Skeletal muscle satellite cell (primary cell): Measurements from ENCODE around the gene RSU1.
"Not testable (repeated sequence)": the region's sequence is repeated elsewhere in the genome, so short reads cannot be mapped to it uniquely, and the experiment has no call there.

ENCODE experiments used
- H3K27me3 ChIP-seq: 2 replicates; pipeline ENCODE4 v1.7.0; 2013; ENCODE audit warnings: low read length; ENCODE audit not compliant: control insufficient read depth, insufficient read depth
- H3K36me3 ChIP-seq: 2 replicates; pipeline ENCODE4 v1.7.0; 2013; ENCODE audit warnings: mild to moderate bottlenecking, control low read depth, low read length; ENCODE audit not compliant: insufficient read depth
- H3K4me1 ChIP-seq: 2 replicates; pipeline ENCODE4 v1.7.0; 2013; ENCODE audit warnings: low read length; ENCODE audit not compliant: control insufficient read depth, insufficient read depth
- H3K4me2 ChIP-seq: 2 replicates; pipeline ENCODE4 v1.7.0; 2013; ENCODE audit warnings: mild to moderate bottlenecking, low read length
- H3K4me3 ChIP-seq: 2 replicates; pipeline ENCODE4 v1.7.0; 2013; ENCODE audit warnings: low read length
- H3K9ac ChIP-seq: 2 replicates; pipeline ENCODE4 v1.7.0; 2013; ENCODE audit warnings: mild to moderate bottlenecking, low read depth, low read length, moderate library complexity
- H3K9me3 ChIP-seq: replicated peaks from 2 replicates; pipeline ENCODE4 v1.7.0; 2013; ENCODE audit warnings: mild to moderate bottlenecking, control low read depth, low read length

RSU1 gene

DNA sequence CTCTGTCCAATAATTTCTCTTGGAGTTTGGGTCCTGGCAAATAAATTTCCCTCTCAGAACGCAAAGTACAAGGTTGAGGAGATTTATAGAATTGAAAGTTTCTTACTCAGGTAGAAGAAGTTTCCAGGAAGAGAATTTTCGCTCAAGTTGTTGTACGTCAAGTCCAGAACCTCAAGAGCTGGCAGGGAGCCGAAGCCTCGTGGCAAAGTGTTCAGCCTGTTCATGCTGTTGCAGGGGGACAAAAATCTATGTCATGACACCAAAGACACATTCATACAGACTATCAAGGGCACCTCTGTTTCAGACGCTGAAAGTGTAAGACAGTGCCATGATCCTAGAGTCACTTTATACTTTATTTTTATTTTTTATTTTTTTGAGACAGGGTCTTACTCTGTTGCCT is 62.5 kb downstream of the RSU1 start:
- no peaks in the 10 kb centered on the region for H3K27me3 ChIP-seq
- no peaks in the 10 kb centered on the region for H3K4me1 ChIP-seq
- no peaks in the 10 kb centered on the region for H3K9me3 ChIP-seq
- H3K4me3 ChIP-seq, result no peak overlapping the region
- H3K4me2 ChIP-seq, result no peak overlapping the region
- H3K36me3 ChIP-seq, result peaks cover 30% of the 10 kb centered on the region
- H3K9ac ChIP-seq, result no peak overlapping the region

GRCh38 chr10:16752849-16753248 is 64.4 kb downstream of the RSU1 start:
- not testable (repeated sequence) for H3K27me3 ChIP-seq, H3K4me1 ChIP-seq, H3K9me3 ChIP-seq, H3K4me3 ChIP-seq, H3K4me2 ChIP-seq, H3K9ac ChIP-seq
- peaks cover 42% of the 10 kb centered on the region for H3K36me3 ChIP-seq

- H3K4me3 ChIP-seq, result no peak overlapping the region
- H3K4me1 ChIP-seq, result no peaks in the 10 kb centered on the region
- H3K4me2 ChIP-seq, result no peak overlapping the region
- H3K27me3 ChIP-seq, result no peaks in the 10 kb centered on the region
- no peak overlapping the region for H3K9ac ChIP-seq
- H3K36me3 ChIP-seq, result peaks cover 41% of the 10 kb centered on the region
- no peaks in the 10 kb centered on the region for H3K9me3 ChIP-seq
These were observed 65.1 kb downstream of the RSU1 start for GRCh38 chr10:16752099-16752498.

- Histone ChIP-seq H3K9me3 (no peaks in the 10 kb centered on the region), H3K9ac (no peak overlapping the region), H3K36me3 (peaks cover 47% of the 10 kb centered on the region), H3K27me3 (no peaks in the 10 kb centered on the region), H3K4me2 (no peak overlapping the region), H3K4me3 (no peak overlapping the region), H3K4me1 (no peaks in the 10 kb centered on the region)
These were observed 66.0 kb downstream of the RSU1 start for GRCh38 chr10:16751244-16751643.

DNA sequence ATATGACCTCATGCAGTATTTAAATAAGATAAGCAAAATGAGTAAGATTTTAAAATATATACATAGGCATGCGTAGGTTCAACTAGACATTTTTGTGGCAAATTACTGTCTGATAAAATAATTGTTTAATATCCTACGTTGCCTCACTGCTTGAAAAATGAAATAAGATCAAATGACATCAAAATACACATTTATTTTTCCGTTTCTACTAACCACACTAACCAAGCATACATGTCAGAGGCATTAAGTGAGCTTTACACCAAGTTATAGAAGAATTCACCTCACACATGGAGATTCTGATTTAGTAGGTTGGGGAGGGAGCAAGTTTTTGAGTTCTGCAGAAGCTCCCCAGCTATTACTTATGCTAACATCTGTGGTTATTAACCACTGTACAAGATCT is 66.8 kb downstream of the RSU1 start:
- H3K9ac ChIP-seq, result no peak overlapping the region
- no peaks in the 10 kb centered on the region for H3K27me3 ChIP-seq
- no peaks in the 10 kb centered on the region for H3K9me3 ChIP-seq
- H3K4me3 ChIP-seq, result no peak overlapping the region
- no peak overlapping the region for H3K4me2 ChIP-seq
- peaks cover 51% of the 10 kb centered on the region for H3K36me3 ChIP-seq
- no peaks in the 10 kb centered on the region for H3K4me1 ChIP-seq

- H3K36me3 ChIP-seq, result peaks cover 51% of the 10 kb centered on the region
- no peaks in the 10 kb centered on the region for H3K27me3 ChIP-seq
- H3K9me3 ChIP-seq, result no peaks in the 10 kb centered on the region
- H3K9ac ChIP-seq, result no peak overlapping the region
- H3K4me3 ChIP-seq, result no peak overlapping the region
- H3K4me1 ChIP-seq, result no peaks in the 10 kb centered on the region
- no peak overlapping the region for H3K4me2 ChIP-seq
These were observed 68.5 kb downstream of the RSU1 start for GRCh38 chr10:16748749-16749148.

DNA sequence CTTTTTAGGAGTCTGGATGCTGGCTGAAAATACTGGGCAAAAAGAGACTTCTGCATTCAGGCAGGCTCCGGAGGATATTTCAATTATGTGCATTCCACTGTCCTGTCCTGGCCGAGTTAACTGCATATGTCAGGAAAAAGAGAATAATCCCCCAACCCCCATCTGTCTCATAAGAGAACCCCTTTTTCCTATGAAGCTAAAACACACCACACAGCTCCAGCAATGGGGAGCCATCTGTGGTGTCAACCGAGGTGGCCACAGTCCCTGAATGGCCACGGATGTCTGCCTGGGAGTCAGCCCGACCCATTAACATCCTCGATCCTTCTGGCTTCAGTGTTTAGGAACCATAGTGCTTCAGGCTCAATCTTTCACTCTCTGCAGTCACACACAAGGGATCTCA is 70.4 kb downstream of the RSU1 start:
- Histone ChIP-seq H3K36me3 (peaks cover 44% of the 10 kb centered on the region), H3K4me3 (no peak overlapping the region), H3K4me2 (no peak overlapping the region), H3K9me3 (no peaks in the 10 kb centered on the region), H3K27me3 (no peaks in the 10 kb centered on the region), H3K9ac (no peak overlapping the region), H3K4me1 (no peaks in the 10 kb centered on the region)

GRCh38 chr10:16745061-16745460 is 72.2 kb downstream of the RSU1 start:
- H3K4me2 ChIP-seq, result no peak overlapping the region

GRCh38 chr10:16742165-16742960 is 74.9 kb downstream of the RSU1 start:
- no peaks in the 10 kb centered on the region for H3K9me3 ChIP-seq
- H3K4me1 ChIP-seq, result no peaks in the 10 kb centered on the region
- H3K4me2 ChIP-seq, result no peak overlapping the region
- H3K36me3 ChIP-seq, result peaks cover 12% of the 10 kb centered on the region
- no peak overlapping the region for H3K4me3 ChIP-seq
- no peak overlapping the region for H3K9ac ChIP-seq
- no peaks in the 10 kb centered on the region for H3K27me3 ChIP-seq

More at GRCh38 chr10:16745061-16745460, 72.2 kb downstream of the RSU1 start:
- Histone ChIP-seq H3K4me1 (no peaks in the 10 kb centered on the region), H3K4me3 (no peak overlapping the region), H3K9me3 (no peaks in the 10 kb centered on the region), H3K9ac (no peak overlapping the region), H3K27me3 (no peaks in the 10 kb centered on the region), H3K36me3 (peaks cover 31% of the 10 kb centered on the region)

GRCh38 chr10:16741540-16741939 is 75.7 kb downstream of the RSU1 start:
- H3K4me1 ChIP-seq, result no peaks in the 10 kb centered on the region
- H3K36me3 ChIP-seq, result peaks cover 6% of the 10 kb centered on the region

DNA sequence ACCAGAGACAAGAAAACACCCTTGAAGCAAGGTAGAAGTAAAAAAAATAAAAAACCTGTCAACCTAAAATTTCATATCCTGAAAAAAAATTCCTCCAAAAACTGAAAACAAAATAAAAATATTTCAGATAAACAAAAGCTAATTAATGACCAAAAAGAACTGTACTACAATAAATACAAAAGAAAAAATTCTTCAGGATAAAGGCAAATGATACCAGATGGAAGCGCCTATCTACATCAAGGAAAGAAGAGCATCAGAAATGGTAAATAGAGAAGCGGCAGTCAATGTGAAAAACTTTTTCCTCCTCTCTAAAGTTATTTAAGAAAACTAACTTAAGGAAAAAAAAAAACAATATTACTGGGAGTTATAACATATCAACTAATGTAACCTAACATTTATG is 79.8 kb downstream of the RSU1 start:
- Histone ChIP-seq H3K4me3 (no peak overlapping the region), H3K4me1 (no peaks in the 10 kb centered on the region), H3K27me3 (no peaks in the 10 kb centered on the region), H3K36me3 (peaks cover 17% of the 10 kb centered on the region), H3K9ac (no peak overlapping the region), H3K9me3 (no peaks in the 10 kb centered on the region), H3K4me2 (no peak overlapping the region)

More at GRCh38 chr10:16741540-16741939, 75.7 kb downstream of the RSU1 start:
- H3K4me3 ChIP-seq, result no peak overlapping the region
- H3K9me3 ChIP-seq, result no peaks in the 10 kb centered on the region
- H3K4me2 ChIP-seq, result no peak overlapping the region
- H3K9ac ChIP-seq, result no peak overlapping the region
- H3K27me3 ChIP-seq, result no peaks in the 10 kb centered on the region

DNA sequence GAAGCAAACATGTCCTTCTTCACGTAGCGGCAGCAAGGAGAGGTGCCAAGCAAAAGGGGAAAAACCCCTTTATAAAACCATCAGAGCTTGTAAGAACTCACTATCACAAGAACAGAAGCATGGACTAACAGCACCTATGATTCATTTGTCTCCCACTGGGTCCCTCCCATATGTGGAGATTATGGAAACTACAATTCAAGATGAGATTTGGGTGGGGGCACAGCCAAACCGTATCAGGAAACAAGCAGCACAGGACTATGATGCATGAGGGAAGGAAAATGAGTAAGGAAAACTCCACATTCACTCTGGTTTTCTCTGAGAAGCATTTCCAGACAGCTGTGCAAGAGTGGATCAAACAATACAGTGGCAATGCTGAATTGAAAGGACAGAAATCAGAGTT is 81.6 kb downstream of the RSU1 start:
- H3K4me1 ChIP-seq, result no peaks in the 10 kb centered on the region
- H3K36me3 ChIP-seq, result peaks cover 22% of the 10 kb centered on the region
- H3K4me3 ChIP-seq, result no peak overlapping the region
- no peaks in the 10 kb centered on the region for H3K9me3 ChIP-seq
- H3K27me3 ChIP-seq, result no peaks in the 10 kb centered on the region
- H3K4me2 ChIP-seq, result no peak overlapping the region
- no peak overlapping the region for H3K9ac ChIP-seq
